WTC11 (cell line): ENCODE measurements around the gene EFEMP2.

ENCODE experiments used
- CREM ChIP-seq: sonication (generic); formaldehyde crosslinking; IDR thresholded peaks from 2 replicates; pipeline ENCODE4 v1.8.1; 2022; ENCODE audit warnings: mild to moderate bottlenecking, missing genetic modification reagents, moderate library complexity
- ELF4 ChIP-seq: sonication (generic); formaldehyde crosslinking; IDR thresholded peaks from 2 replicates; pipeline ENCODE4 v1.8.1; 2022; ENCODE audit warnings: low read depth, mild to moderate bottlenecking, moderate library complexity, missing genetic modification reagents
- FOXK1 ChIP-seq: sonication (generic); formaldehyde crosslinking; IDR thresholded peaks from 2 replicates; pipeline ENCODE4 v1.8.0; 2022; ENCODE audit warnings: mild to moderate bottlenecking, moderate library complexity, missing genetic modification reagents
- KAT7 ChIP-seq: sonication (generic); formaldehyde crosslinking; IDR thresholded peaks from 2 replicates; pipeline ENCODE4 v1.8.1; 2023; ENCODE audit warnings: missing genetic modification reagents, mild to moderate bottlenecking, borderline replicate concordance
- MYBL2 ChIP-seq: sonication (generic); formaldehyde crosslinking; IDR thresholded peaks from 2 replicates; pipeline ENCODE4 v1.8.1; 2023; ENCODE audit warnings: mild to moderate bottlenecking, moderate library complexity, missing genetic modification reagents
- NR1H2 ChIP-seq: sonication (generic); formaldehyde crosslinking; IDR thresholded peaks from 2 replicates; pipeline ENCODE4 v1.9.0; 2021; ENCODE audit warnings: mild to moderate bottlenecking, moderate library complexity, missing genetic modification reagents
- TP53 ChIP-seq: sonication (generic); formaldehyde crosslinking; IDR thresholded peaks from 2 replicates; pipeline ENCODE4 v1.8.1; 2023; ENCODE audit warnings: mild to moderate bottlenecking, missing genetic modification reagents
- ZNF138 ChIP-seq: sonication (generic); formaldehyde crosslinking; conservative IDR thresholded peaks from 2 replicates; pipeline ENCODE4 v1.8.1; 2022; ENCODE audit warnings: mild to moderate bottlenecking, moderate library complexity, missing genetic modification reagents
- TF ChIP-seq, protein P1 (sequence below): fragments of 200-600 bp; IDR thresholded peaks from 2 replicates; pipeline ENCODE4 v1.8.0; 2022; ENCODE audit warnings: antibody characterized with exemption
- TF ChIP-seq, protein P2 (sequence below): sonication (generic); formaldehyde crosslinking; IDR thresholded peaks from 2 replicates; pipeline ENCODE4 v1.8.1; 2022; ENCODE audit warnings: missing genetic modification reagents, borderline replicate concordance
- TF ChIP-seq, protein P3 (sequence below): sonication (generic); formaldehyde crosslinking; IDR thresholded peaks from 2 replicates; pipeline ENCODE4 v1.8.0; 2023; ENCODE audit warnings: missing genetic modification reagents, mild to moderate bottlenecking, borderline replicate concordance
- TF ChIP-seq, protein P4 (sequence below): sonication (generic); formaldehyde crosslinking; IDR thresholded peaks from 2 replicates; pipeline ENCODE4 v1.8.1; 2022; ENCODE audit warnings: mild to moderate bottlenecking, moderate library complexity, missing genetic modification reagents
- TF ChIP-seq, protein P5 (sequence below): sonication (generic); formaldehyde crosslinking; IDR thresholded peaks from 2 replicates; pipeline ENCODE4 v1.8.1; 2023; ENCODE audit warnings: mild to moderate bottlenecking, missing genetic modification reagents, moderate library complexity

DNA sequence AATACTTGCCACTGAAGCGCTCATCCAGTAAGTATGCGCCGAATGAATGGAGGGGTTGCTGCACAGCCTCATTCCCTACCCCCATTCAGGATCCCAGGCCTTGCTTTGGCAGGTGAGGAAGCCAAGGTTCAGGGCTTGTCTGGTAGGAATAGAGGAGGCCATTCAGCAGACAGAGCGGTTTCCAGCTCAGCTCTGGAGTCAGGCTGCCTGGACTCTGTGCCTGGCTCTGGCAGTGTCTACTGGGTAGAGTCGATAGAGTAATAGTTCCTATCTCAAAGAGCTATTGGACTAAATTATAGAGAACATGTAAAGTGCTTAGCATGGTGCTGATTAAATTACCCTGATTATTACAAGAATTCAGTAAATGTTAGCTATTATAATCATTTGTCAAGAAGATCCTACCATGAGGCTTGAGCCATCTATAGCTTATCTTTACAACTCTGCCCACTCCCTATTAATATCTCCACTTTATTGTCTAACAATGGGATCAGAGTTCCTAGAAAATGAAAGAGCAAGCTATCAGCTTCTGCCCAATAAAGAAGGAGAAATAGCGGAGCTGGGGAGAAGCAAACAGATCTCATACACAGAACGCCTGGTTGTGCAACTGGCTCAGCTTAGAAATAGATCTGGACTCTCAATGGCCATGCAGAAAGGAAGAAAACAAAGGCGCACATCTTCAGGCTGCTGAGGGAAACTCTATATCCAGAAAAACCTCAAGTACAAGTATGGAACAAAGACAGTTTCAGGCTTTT, 45.4 kb downstream of the EFEMP2 start:
- TF ChIP-seq, protein P1, sequence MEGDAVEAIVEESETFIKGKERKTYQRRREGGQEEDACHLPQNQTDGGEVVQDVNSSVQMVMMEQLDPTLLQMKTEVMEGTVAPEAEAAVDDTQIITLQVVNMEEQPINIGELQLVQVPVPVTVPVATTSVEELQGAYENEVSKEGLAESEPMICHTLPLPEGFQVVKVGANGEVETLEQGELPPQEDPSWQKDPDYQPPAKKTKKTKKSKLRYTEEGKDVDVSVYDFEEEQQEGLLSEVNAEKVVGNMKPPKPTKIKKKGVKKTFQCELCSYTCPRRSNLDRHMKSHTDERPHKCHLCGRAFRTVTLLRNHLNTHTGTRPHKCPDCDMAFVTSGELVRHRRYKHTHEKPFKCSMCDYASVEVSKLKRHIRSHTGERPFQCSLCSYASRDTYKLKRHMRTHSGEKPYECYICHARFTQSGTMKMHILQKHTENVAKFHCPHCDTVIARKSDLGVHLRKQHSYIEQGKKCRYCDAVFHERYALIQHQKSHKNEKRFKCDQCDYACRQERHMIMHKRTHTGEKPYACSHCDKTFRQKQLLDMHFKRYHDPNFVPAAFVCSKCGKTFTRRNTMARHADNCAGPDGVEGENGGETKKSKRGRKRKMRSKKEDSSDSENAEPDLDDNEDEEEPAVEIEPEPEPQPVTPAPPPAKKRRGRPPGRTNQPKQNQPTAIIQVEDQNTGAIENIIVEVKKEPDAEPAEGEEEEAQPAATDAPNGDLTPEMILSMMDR, result no peak
- TF ChIP-seq, protein P2, sequence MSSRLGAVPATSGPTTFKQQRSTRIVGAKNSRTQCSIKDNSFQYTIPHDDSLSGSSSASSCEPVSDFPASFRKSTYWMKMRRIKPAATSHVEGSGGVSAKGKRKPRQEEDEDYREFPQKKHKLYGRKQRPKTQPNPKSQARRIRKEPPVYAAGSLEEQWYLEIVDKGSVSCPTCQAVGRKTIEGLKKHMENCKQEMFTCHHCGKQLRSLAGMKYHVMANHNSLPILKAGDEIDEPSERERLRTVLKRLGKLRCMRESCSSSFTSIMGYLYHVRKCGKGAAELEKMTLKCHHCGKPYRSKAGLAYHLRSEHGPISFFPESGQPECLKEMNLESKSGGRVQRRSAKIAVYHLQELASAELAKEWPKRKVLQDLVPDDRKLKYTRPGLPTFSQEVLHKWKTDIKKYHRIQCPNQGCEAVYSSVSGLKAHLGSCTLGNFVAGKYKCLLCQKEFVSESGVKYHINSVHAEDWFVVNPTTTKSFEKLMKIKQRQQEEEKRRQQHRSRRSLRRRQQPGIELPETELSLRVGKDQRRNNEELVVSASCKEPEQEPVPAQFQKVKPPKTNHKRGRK, result no peak
- TF ChIP-seq TP53 (no peak), MYBL2 (no peak), ZNF138 (CRISPR knock-in tag) (no peak), FOXK1 (no peak), ELF4 (no peak), KAT7 (CRISPR knock-in tag) (no peak), CREM (CRISPR knock-in tag) (no peak), NR1H2 (CRISPR knock-in tag) (no peak)
- TF ChIP-seq, protein P3, sequence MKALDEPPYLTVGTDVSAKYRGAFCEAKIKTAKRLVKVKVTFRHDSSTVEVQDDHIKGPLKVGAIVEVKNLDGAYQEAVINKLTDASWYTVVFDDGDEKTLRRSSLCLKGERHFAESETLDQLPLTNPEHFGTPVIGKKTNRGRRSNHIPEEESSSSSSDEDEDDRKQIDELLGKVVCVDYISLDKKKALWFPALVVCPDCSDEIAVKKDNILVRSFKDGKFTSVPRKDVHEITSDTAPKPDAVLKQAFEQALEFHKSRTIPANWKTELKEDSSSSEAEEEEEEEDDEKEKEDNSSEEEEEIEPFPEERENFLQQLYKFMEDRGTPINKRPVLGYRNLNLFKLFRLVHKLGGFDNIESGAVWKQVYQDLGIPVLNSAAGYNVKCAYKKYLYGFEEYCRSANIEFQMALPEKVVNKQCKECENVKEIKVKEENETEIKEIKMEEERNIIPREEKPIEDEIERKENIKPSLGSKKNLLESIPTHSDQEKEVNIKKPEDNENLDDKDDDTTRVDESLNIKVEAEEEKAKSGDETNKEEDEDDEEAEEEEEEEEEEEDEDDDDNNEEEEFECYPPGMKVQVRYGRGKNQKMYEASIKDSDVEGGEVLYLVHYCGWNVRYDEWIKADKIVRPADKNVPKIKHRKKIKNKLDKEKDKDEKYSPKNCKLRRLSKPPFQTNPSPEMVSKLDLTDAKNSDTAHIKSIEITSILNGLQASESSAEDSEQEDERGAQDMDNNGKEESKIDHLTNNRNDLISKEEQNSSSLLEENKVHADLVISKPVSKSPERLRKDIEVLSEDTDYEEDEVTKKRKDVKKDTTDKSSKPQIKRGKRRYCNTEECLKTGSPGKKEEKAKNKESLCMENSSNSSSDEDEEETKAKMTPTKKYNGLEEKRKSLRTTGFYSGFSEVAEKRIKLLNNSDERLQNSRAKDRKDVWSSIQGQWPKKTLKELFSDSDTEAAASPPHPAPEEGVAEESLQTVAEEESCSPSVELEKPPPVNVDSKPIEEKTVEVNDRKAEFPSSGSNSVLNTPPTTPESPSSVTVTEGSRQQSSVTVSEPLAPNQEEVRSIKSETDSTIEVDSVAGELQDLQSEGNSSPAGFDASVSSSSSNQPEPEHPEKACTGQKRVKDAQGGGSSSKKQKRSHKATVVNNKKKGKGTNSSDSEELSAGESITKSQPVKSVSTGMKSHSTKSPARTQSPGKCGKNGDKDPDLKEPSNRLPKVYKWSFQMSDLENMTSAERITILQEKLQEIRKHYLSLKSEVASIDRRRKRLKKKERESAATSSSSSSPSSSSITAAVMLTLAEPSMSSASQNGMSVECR (CRISPR knock-in tag), result no peak
- TF ChIP-seq, protein P4, sequence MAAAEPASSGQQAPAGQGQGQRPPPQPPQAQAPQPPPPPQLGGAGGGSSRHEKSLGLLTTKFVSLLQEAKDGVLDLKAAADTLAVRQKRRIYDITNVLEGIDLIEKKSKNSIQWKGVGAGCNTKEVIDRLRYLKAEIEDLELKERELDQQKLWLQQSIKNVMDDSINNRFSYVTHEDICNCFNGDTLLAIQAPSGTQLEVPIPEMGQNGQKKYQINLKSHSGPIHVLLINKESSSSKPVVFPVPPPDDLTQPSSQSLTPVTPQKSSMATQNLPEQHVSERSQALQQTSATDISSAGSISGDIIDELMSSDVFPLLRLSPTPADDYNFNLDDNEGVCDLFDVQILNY (CRISPR knock-in tag), result no peak
- TF ChIP-seq, protein P5, sequence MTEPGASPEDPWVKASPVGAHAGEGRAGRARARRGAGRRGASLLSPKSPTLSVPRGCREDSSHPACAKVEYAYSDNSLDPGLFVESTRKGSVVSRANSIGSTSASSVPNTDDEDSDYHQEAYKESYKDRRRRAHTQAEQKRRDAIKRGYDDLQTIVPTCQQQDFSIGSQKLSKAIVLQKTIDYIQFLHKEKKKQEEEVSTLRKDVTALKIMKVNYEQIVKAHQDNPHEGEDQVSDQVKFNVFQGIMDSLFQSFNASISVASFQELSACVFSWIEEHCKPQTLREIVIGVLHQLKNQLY (CRISPR knock-in tag), result no peak
